GM19099 (cell line): Measurements from ENCODE around the gene CD300A.
A peak's percentile ranks its signal among the peaks of the same experiment; 100 is the strongest.

Experiments
- POLR2A ChIP-seq: IDR thresholded peaks from 3 replicates; pipeline ENCODE4 v1.6.1; 2011; ENCODE audit warnings: low read depth; ENCODE audit not compliant: insufficient read length; ENCODE audit errors: extremely low read depth

Gene CD300A

GRCh38 chr17:74459622-74460021 lies 6.8 kb upstream of the CD300A start:
- TF ChIP-seq POLR2A: no peak

- no peak for TF ChIP-seq POLR2A
Observed at GRCh38 chr17:74460241-74460640, 6.2 kb upstream of the CD300A start.

GRCh38 chr17:74460996-74461395 lies 5.4 kb upstream of the CD300A start:
- TF ChIP-seq POLR2A: no peak

GRCh38 chr17:74461611-74462010 lies 4.8 kb upstream of the CD300A start:
- TF ChIP-seq POLR2A: no peak

GRCh38 chr17:74464730-74465377 lies 1.6 kb upstream of the CD300A start:
- TF ChIP-seq POLR2A: no peak

GRCh38 chr17:74465378-74466110 lies 890 bp upstream of the CD300A start:
- TF ChIP-seq POLR2A: no peak

- TF ChIP-seq POLR2A: peak; percentile 7
Observed at GRCh38 chr17:74466828-74467184, 372 bp downstream of the CD300A start.

GRCh38 chr17:74467221-74467951 lies 952 bp downstream of the CD300A start:
- TF ChIP-seq POLR2A: peak; percentile 56

- no peak for TF ChIP-seq POLR2A
Observed at GRCh38 chr17:74471341-74471740, 4.9 kb downstream of the CD300A start.

- no peak for TF ChIP-seq POLR2A
Observed at GRCh38 chr17:74472890-74473289, 6.5 kb downstream of the CD300A start.

GRCh38 chr17:74473294-74473693 lies 6.9 kb downstream of the CD300A start:
- TF ChIP-seq POLR2A: no peak

GRCh38 chr17:74474043-74474792 lies 7.8 kb downstream of the CD300A start:
- TF ChIP-seq POLR2A: no peak

GRCh38 chr17:74475189-74475588 lies 8.8 kb downstream of the CD300A start:
- no peak for TF ChIP-seq POLR2A

- TF ChIP-seq POLR2A: no peak
Observed at GRCh38 chr17:74477411-74477810, 11.0 kb downstream of the CD300A start.

- TF ChIP-seq POLR2A: no peak
Observed at GRCh38 chr17:74478420-74479100, 12.1 kb downstream of the CD300A start.

GRCh38 chr17:74480290-74480689 lies 13.9 kb downstream of the CD300A start:
- TF ChIP-seq POLR2A: no peak
